ENCODE data around the gene UGP2.
"Not testable (repeated sequence)": the region's sequence is repeated elsewhere in the genome, so short reads cannot be mapped to it uniquely, and the experiment has no call there.

UGP2 gene

GRCh38 chr2:63841254-63842022, at the start of gene UGP2:
UGP2 (plus strand) TSS chr2:63841896; CDS start chr2:63842186, 290 bp downstream.
- DNase-seq, result peak; percentile 84

- no peak for DNase-seq
Observed at GRCh38 chr2:63792530-63792929, 49.2 kb upstream of the UGP2 start.

- no peak for DNase-seq
Observed at GRCh38 chr2:63796366-63796765, 45.3 kb upstream of the UGP2 start.

- no peak for DNase-seq
Observed at GRCh38 chr2:63796796-63797195, 44.9 kb upstream of the UGP2 start.

GRCh38 chr2:63801455-63801854, 40.2 kb upstream of the UGP2 start:
- DNase-seq, result no peak

GRCh38 chr2:63805412-63805811, 36.3 kb upstream of the UGP2 start:
- no peak for DNase-seq

GRCh38 chr2:63808036-63808435, 33.7 kb upstream of the UGP2 start:
- DNase-seq, result not testable (repeated sequence)

- DNase-seq, result not testable (repeated sequence)
Observed at GRCh38 chr2:63808911-63809310, 32.8 kb upstream of the UGP2 start.

GRCh38 chr2:63811063-63811462, 30.6 kb upstream of the UGP2 start:
- DNase-seq, result no peak

- DNase-seq, result not testable (repeated sequence)
Observed at GRCh38 chr2:63811870-63812269, 29.8 kb upstream of the UGP2 start.

- DNase-seq, result no peak
Observed at GRCh38 chr2:63814114-63814513, 27.6 kb upstream of the UGP2 start.

GRCh38 chr2:63817382-63817781, 24.3 kb upstream of the UGP2 start:
- DNase-seq, result no peak

GRCh38 chr2:63818271-63818670, 23.4 kb upstream of the UGP2 start:
- no peak for DNase-seq

GRCh38 chr2:63819256-63819655, 22.4 kb upstream of the UGP2 start:
- no peak for DNase-seq

- DNase-seq, result no peak
Observed at GRCh38 chr2:63819765-63820717, 21.7 kb upstream of the UGP2 start.

- DNase-seq, result no peak
Observed at GRCh38 chr2:63820969-63821368, 20.7 kb upstream of the UGP2 start.

GRCh38 chr2:63821396-63821795, 20.3 kb upstream of the UGP2 start:
- DNase-seq, result no peak

- no peak for DNase-seq
Observed at GRCh38 chr2:63822478-63822877, 19.2 kb upstream of the UGP2 start.

- DNase-seq, result no peak
Observed at GRCh38 chr2:63827749-63828148, 13.9 kb upstream of the UGP2 start.

GRCh38 chr2:63831176-63831575, 10.5 kb upstream of the UGP2 start:
- no peak for DNase-seq

GRCh38 chr2:63834401-63834800, 7.3 kb upstream of the UGP2 start:
- DNase-seq, result no peak

- no peak for DNase-seq
Observed at GRCh38 chr2:63837036-63837594, 4.6 kb upstream of the UGP2 start.

- no peak for DNase-seq
Observed at GRCh38 chr2:63840081-63840784, 1.5 kb upstream of the UGP2 start.
